DND-41 (cell line): ENCODE measurements around the gene C10orf105.

Experiments used
- ATAC-seq: fragments of 200-7000 bp; cut with Tn5 transposase; 3 replicates; pipeline ENCODE4 v1.9.1; 2021; ENCODE audit warnings: low read depth; ENCODE audit not compliant: insufficient read depth
- DNase-seq: peaks from one replicate; pipeline ENCODE4 v3.0.0-alpha.2; 2020
- H2AFZ ChIP-seq: 2 replicates; pipeline ENCODE4 v1.6.0; 2012; ENCODE audit warnings: low read depth, low read length
- H3K27ac ChIP-seq: 2 replicates; pipeline ENCODE4 v1.5.1; 2012; ENCODE audit warnings: low read length, inconsistent platforms
- H3K27me3 ChIP-seq: fragments of 200-600 bp; sonication (generic); 2 replicates; pipeline ENCODE4 v1.6.0; 2012; ENCODE audit warnings: low read length, mild to moderate bottlenecking, inconsistent platforms; ENCODE audit not compliant: insufficient read depth, poor library complexity
- H3K36me3 ChIP-seq: 2 replicates; pipeline ENCODE4 v1.5.1; 2012; ENCODE audit warnings: low read length, inconsistent platforms; ENCODE audit not compliant: insufficient read depth
- H3K4me1 ChIP-seq: 2 replicates; pipeline ENCODE4 v1.5.1; 2012; ENCODE audit warnings: mild to moderate bottlenecking, low read length; ENCODE audit not compliant: insufficient read depth
- H3K4me2 ChIP-seq: 2 replicates; pipeline ENCODE4 v1.6.0; 2012; ENCODE audit warnings: mild to moderate bottlenecking, moderate library complexity, low read length, inconsistent platforms; ENCODE audit not compliant: insufficient read depth
- H3K4me3 ChIP-seq, 2 experiments: fragments of 200-600 bp in 1 of 2; shearing (Covaris generic) in 1 of 2; 2 replicates each; pipeline ENCODE4 v1.5.1; 2012 to 2016; ENCODE audit warnings: inconsistent platforms in 2 of 2, low read length in 2 of 2, mild to moderate bottlenecking in 2 of 2, low read depth in 1 of 2, moderate library complexity in 1 of 2
- H3K79me2 ChIP-seq: 2 replicates; pipeline ENCODE4 v1.6.0; 2012; ENCODE audit warnings: low read length, inconsistent platforms; ENCODE audit not compliant: insufficient read depth
- H3K9ac ChIP-seq: 2 replicates; pipeline ENCODE4 v1.6.0; 2012; ENCODE audit warnings: low read depth, mild to moderate bottlenecking, inconsistent platforms, low read length, moderate library complexity
- H3K9me3 ChIP-seq: 2 replicates; pipeline ENCODE4 v1.5.1; 2012; ENCODE audit warnings: low read length, moderate library complexity, mild to moderate bottlenecking, inconsistent platforms; ENCODE audit not compliant: insufficient read depth, severe bottlenecking
- H4K20me1 ChIP-seq: 2 replicates; pipeline ENCODE4 v1.6.0; 2012; ENCODE audit warnings: low read length; ENCODE audit not compliant: insufficient read depth
- EZH2 ChIP-seq: IDR thresholded peaks from 3 replicates; pipeline ENCODE4 v1.6.1; 2012; ENCODE audit warnings: borderline replicate concordance, low read depth, mild to moderate bottlenecking, moderate library complexity, low read length, inconsistent platforms; ENCODE audit not compliant: severe bottlenecking
- TF ChIP-seq, protein P1 (sequence below): IDR thresholded peaks from 2 replicates; pipeline ENCODE4 v1.5.1; 2012; ENCODE audit warnings: borderline replicate concordance, low read length, moderate library complexity, mild to moderate bottlenecking; ENCODE audit not compliant: poor library complexity, severe bottlenecking; ENCODE audit errors: extremely low read depth

Gene C10orf105

DNA sequence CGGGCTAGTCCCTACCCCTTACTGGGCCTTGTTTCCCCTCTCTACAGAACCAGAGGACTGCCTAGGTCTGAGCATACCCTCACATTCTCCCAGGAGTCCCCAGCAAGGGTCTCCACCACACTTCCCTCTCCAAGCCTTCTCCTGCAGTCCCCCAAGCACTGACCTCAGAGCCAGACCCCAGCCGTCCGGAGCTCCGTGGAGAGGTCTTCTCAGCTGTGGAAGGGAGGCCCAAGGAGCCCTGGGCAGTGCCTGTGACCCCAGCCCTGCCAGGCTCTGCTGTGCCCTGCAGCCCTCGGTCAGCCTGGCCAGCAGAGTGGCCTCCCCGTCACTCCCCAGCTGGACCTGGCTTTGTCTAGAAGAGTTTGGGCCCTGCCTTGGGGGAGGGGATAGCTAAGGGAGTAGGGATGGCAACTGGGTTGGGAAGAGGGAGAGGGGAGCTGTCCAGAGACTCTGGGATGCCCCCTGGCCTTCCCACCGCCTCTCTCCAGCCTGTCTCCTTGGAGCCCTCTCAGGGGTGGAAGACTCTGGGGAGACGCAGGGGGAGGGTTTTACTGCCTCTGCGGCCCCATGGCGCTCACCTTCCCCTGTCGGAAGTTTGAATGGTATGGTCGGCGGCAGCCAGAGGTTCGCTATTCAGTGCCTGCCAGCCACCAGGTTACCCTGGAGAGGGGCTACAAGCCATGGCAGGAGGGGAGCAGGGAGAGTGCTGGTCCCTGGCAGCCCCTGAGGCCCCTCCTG, at the start of gene C10orf105:
Gene C10orf105, minus strand, starts transcription at position 315 of the 738 bp plus-strand sequence. CDS start 3,441 bp downstream, outside the sequence.
- Histone ChIP-seq H3K4me1 (peaks cover 19% of the 10 kb centered on the region), H2AFZ (no peak within 1 kb of the TSS), H3K9me3 (no peaks in the 10 kb centered on the region), H3K27ac (no peak within 1 kb of the TSS), H3K36me3 (no peaks in the 10 kb centered on the region), H3K4me3 (no peak within 1 kb of the TSS), H4K20me1 (no peaks in the 10 kb centered on the region), H3K79me2 (no peaks in the 10 kb centered on the region), H3K4me2 (no peak within 1 kb of the TSS), H3K9ac (no peak within 1 kb of the TSS), H3K27me3 (no peaks in the 10 kb centered on the region)
- no peak for TF ChIP-seq EZH2
- TF ChIP-seq, protein P1, sequence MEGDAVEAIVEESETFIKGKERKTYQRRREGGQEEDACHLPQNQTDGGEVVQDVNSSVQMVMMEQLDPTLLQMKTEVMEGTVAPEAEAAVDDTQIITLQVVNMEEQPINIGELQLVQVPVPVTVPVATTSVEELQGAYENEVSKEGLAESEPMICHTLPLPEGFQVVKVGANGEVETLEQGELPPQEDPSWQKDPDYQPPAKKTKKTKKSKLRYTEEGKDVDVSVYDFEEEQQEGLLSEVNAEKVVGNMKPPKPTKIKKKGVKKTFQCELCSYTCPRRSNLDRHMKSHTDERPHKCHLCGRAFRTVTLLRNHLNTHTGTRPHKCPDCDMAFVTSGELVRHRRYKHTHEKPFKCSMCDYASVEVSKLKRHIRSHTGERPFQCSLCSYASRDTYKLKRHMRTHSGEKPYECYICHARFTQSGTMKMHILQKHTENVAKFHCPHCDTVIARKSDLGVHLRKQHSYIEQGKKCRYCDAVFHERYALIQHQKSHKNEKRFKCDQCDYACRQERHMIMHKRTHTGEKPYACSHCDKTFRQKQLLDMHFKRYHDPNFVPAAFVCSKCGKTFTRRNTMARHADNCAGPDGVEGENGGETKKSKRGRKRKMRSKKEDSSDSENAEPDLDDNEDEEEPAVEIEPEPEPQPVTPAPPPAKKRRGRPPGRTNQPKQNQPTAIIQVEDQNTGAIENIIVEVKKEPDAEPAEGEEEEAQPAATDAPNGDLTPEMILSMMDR: no peak
- DNase-seq (no peak), ATAC-seq (no peak)

GRCh38 chr10:71767420-71768035, 48.0 kb upstream of the C10orf105 start:
- no peak overlapping the region; the same call in 1 of the 2 replicates for H3K27ac ChIP-seq
- DNase-seq (no peak), ATAC-seq (no peak)
- no peaks in the 10 kb centered on the region for H3K9me3 ChIP-seq
- no peaks in the 10 kb centered on the region for H3K36me3 ChIP-seq
- no peaks in the 10 kb centered on the region for H3K27me3 ChIP-seq
- H2AFZ ChIP-seq: no peak overlapping the region
- TF ChIP-seq EZH2: no peak
- TF ChIP-seq, protein P1: no peak
- peaks cover 43% of the 10 kb centered on the region for H3K4me1 ChIP-seq
- no peak overlapping the region for H3K9ac ChIP-seq
- H4K20me1 ChIP-seq: no peaks in the 10 kb centered on the region
- no peak overlapping the region for H3K4me2 ChIP-seq
- H3K79me2 ChIP-seq: peaks cover 4% of the 10 kb centered on the region; the same call in 1 of the 2 replicates
- no peak overlapping the region for H3K4me3 ChIP-seq

GRCh38 chr10:71766717-71767419, 47.3 kb upstream of the C10orf105 start:
- no peaks in the 10 kb centered on the region; the same call in 1 of the 2 replicates for H3K36me3 ChIP-seq
- no peaks in the 10 kb centered on the region for H3K9me3 ChIP-seq
- no peak for TF ChIP-seq EZH2
- TF ChIP-seq, protein P1: no peak
- H3K9ac ChIP-seq: no peak overlapping the region
- no peak overlapping the region for H3K27ac ChIP-seq
- no peak for DNase-seq
- H4K20me1 ChIP-seq: 0 out of 2 replicates have a peak, but pooled peaks cover under 1% of the 10 kb centered on the region
- H3K4me1 ChIP-seq: peaks cover 37% of the 10 kb centered on the region
- no peak for ATAC-seq
- H3K4me3 ChIP-seq: no peak overlapping the region
- no peaks in the 10 kb centered on the region for H3K27me3 ChIP-seq
- no peak overlapping the region for H3K4me2 ChIP-seq
- no peak overlapping the region for H2AFZ ChIP-seq
- H3K79me2 ChIP-seq: no peaks in the 10 kb centered on the region
